GM18519 (cell line): ENCODE measurements around the gene ASIC5.
"Not testable (repeated sequence)": the region's sequence is repeated elsewhere in the genome, so short reads cannot be mapped to it uniquely, and the experiment has no call there.

Experiments used
- ATAC-seq: cut with Tn5 transposase; IDR thresholded peaks from one replicate; pipeline ENCODE4 v1.9.1; 2021; ENCODE audit warnings: mild to moderate bottlenecking, moderate library complexity; ENCODE audit not compliant: unreplicated experiment, low FRiP score

ASIC5 gene, protein sequence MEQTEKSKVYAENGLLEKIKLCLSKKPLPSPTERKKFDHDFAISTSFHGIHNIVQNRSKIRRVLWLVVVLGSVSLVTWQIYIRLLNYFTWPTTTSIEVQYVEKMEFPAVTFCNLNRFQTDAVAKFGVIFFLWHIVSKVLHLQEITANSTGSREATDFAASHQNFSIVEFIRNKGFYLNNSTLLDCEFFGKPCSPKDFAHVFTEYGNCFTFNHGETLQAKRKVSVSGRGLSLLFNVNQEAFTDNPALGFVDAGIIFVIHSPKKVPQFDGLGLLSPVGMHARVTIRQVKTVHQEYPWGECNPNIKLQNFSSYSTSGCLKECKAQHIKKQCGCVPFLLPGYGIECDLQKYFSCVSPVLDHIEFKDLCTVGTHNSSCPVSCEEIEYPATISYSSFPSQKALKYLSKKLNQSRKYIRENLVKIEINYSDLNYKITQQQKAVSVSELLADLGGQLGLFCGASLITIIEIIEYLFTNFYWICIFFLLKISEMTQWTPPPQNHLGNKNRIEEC

DNA sequence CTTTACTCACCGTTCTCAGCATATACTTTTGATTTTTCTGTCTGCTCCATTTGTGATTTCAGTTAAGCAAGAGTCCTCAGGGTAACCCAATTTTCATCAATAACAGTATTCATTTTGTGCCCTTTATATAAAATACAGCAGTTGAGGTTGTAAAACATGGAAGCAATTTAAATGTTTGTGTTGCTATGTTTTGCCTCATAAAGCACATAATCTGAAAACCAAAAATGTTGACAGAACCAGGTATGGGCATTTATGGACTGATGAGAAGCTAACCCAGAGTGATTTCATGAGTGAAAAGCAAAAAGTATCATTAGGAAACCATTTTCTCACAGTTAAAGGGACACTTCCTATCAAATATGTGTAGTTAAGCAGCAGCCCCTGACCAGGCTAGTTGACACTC is at the start of gene ASIC5:
Gene ASIC5, minus strand, starts transcription at position 101 of the 400 bp plus-strand sequence. Its CDS starts 51 bp downstream, at position 50.
- no peak for ATAC-seq

DNA sequence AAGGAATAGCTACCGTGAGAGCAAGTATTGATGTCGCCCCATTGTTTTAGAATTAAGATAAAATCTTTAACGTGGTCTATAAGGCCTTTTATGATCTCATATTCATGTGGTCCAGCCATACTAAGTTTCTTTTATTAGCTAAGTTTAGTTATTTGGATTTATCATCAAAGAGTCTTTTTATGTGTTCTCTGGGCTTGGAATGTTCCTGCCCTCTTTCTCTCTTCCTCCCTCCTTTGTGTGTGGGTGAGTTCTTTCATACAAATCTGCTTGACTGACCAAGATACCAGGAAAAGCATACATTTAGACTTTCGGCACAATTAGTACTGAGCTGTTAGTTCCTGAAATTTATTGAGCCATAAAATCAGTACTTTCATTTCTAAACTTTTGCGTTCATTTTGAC is 48.7 kb upstream of the ASIC5 start:
- no peak for ATAC-seq

DNA sequence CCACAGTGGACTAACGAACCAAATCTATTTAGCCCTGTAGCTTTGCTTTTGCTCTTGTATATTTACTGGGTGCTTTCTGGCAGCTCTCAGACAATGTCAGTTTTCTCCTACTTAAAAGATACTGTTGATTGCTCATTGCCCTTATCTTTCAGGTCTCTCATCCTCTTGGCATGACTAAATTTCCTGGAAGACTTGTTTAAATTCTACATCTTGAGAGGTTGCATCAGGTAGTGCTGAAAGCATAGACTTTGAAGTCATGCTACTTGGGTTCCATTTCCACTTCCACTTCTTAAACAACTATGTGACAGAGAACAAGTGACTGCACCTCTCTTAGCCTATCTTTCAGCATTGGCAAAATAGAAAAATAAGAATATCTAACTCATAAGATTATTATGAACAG is 45.8 kb upstream of the ASIC5 start:
- ATAC-seq, result no peak

DNA sequence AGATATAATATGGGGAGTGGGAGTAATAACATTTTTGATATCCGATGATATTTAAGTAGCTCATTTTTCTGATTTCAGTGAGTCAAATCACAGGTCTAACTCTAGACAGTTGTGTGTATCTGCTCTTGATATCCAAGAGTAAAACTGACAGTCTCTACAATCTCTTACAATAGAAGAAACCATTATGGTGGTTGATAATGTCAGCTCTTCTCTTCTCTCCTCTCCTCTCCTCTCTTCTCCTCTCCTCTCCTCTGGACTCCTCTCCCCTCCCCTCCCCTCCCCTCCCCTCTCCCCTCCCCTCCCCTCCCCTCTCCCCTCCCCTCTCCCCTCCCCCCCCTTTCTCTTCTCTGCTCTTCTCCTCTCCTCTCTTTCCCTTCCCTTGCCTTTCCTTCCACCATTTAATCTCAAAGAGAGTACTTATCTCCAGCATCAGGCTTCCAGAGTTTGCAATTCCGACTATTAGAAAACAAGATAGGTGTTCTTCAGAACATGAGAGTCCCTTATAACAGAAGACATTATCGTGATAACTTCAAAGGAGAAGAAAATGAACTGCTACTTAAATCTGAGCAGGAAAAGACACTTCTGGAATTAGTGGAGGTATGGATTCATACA is 43.6 kb upstream of the ASIC5 start:
- ATAC-seq, result no peak

DNA sequence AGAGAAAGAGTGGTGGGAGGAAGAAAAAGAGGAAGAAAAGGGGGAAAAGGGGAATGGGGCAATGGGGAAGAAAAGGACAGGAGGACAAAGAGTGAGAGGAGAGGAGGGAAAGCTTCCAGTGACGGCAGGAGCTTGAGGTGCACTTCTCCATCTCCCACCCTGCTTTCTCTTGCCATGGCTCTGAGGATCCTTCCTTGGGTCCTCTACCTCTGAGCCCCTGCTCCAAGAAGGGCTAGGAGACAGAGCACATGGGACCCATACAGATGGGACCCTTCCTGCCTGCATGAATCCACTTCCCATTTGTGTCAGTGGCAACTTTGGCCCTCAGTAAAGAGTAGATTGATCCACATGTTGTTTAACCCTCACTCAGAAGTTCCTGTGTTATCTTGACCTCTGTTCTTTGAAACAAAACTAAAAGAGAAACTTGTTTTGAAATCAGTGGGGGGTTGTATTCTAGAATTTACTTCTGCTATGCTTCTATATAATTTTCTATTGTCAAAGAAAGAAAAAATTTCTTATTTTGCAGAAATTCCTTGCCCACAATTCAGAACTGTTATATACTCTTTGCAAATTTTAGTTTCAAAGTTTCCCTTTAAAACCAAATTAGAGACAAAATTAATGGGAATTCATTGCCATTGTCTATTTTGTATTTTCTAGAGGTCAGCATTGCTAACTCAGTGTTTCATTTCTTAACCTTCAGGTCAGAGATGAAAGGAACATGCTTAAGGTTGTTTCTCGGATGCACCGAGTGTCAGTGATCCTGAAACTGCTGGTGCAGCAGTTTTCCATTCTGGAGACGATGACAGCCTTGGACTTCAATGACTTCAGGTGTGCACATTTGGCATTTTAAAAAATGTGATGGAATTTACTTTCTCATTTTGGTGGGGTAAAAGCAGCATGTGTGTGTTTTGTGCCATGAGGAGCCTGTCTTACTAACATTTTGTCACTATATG is 42.4 kb upstream of the ASIC5 start:
- ATAC-seq, result no peak

DNA sequence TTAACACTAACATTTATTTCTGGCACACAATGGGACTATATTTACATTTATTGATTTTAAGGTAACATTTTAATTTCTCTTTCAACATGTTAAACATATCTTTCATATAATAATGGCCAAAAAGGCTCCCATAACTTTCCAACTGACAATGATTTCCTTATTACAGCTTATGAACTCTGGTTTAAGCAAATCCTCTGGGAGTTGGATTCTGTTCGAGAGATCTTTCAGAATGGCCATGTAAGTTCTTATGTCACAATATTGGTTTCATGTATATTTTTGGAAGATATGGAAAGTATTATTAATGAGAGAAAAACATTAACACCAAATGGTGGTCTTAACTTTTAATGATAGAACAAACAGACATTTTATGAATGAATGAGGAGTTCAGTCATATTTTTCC is 41.5 kb upstream of the ASIC5 start:
- ATAC-seq, result no peak

DNA sequence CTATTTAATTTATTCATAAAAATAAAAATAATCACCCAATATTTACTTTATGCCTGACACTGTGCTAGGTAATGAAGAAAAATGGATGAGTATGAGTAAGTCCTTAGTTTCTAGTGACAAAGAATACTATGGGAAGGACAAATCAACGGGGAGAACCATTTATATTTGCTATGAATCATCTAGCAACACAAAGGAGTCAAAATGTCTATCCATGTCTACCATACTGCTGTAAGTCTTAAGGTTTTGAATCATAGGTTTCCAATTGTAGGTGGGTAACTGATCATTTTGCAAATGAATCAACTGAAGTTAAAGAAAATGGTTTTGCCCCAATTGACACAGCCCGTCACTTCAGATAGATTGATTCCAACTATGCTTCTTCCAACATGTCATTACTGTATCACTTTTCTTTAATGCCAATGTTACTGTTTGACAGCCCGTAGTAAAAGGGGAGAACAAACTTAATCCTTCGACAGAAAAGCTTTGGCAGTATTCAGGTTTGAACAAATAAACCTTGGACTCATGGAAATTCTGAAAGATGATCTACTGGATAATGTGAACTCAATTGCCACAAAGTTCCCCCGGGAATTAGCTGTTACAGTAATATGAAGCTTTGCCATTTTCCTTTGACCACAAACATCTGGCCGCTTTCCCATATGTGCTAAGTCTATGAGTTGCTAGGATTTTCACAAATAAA is 40.6 kb upstream of the ASIC5 start:
- ATAC-seq, result no peak

DNA sequence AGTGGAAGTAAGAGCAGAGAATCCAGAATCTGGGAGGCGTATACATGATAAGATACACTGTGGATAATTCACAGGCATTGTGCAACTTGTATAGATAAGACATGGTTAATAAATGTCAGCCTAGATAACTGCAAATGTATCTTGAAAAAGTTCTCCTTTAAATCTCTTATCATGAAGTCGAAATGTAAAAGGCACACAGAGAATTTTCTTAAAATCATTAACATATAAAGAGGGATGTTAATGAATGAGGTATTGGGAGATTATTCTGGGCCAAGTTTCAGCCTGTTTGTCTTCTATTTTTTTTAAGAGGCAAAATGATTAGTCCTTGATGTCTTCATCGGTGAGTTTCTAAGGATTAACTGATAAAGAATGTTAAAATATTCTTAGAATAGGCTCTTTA is 38.3 kb upstream of the ASIC5 start:
- ATAC-seq, result no peak

DNA sequence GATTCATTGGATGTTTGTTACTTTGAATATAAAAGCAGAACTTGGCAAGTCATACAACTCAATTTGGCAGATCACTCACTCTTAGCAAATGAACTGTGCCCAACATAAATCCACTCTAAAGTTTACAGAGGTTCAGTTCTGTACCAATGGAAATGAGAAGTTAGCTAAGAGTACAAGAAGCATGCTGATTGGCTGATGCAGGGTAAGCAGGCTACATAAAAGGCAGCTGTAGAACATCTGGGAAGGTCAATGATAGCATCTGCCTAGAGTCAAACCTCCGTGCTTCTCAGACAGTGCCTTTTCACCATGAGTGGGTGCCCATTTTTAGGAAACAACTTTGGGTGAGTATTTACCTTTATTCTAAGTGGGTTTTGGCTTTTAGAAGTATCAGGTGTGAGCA is 37.4 kb upstream of the ASIC5 start, which contains the start of gene TDO2:
Gene TDO2, plus strand, starts transcription at position 244 of the 400 bp plus-strand sequence. Its CDS starts 63 bp downstream, at position 307.
- ATAC-seq, result no peak

DNA sequence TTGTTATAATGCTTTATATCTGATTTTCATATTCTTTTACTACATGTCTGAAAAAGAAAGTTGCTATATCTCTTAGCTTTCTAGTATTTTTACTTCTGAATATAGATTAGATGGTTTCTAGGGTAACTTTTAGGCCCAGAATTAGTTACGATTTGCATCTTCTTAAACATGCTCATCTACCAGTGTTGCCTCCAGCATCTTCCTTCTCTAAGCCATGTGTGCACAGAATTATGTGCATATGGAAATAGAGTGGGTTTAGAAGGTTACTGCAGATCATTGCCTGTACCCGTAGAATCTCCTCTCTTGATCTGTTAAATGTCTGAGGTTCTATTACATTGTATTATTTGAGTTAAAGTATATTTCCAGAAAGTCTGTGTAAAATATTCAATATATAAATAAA is 34.9 kb upstream of the ASIC5 start:
- ATAC-seq, result no peak

DNA sequence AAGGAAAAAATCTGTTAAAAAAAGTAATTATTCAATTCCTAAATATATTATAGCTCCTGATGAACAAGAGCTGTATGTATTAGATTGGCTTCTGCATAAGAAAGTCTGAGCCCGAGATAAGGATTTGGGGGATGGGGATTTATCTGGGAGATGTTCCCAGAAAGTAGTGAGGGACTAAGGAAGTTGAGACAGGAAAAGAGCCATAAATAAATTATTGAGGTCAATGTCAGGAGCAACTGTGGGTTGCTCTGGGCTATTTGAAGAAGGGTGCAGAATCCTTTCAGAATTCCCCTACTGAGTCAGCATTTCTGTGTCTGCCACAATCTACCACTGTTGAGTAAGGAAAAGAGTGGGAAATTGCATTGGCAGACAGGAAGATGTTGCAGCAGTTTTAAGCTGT is 34.3 kb upstream of the ASIC5 start:
- no peak for ATAC-seq

DNA sequence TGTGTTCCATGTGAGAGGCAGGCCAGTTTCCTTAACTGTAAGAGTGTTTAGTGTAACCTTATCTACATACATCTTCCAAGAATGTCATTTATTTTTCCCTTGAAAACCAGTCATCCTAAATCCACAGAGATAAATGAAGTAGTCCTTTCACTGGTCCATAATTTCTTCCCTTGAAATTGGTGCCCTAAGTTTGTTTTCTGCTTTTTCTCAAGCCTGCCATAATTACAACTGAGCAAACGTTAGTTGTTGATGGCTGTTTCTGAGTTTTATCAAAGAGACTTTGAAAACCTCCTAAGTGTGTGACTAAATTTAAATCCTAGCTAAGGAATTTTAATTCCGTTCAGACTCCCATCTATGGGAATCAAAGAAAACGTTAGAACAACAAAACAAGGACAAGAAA is 33.8 kb upstream of the ASIC5 start:
- no peak for ATAC-seq

DNA sequence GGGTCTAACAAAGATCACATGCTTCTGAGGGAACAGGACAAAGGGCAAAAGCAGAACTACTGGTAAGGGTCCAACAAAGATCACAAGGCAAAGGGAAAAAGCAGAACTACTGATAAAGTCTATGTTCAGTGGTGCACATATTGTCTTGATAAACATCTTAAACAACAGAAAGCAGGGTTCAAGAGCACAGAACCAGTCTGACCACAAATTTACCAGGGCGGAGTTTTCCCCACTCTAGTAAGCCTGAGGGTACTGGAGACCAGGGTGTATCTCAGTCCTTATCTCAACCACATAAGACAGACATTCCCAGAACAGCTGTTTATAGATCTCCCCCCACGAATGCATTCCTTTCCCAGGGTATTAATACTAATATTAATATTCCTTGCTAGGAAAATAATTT is 32.3 kb upstream of the ASIC5 start:
- ATAC-seq, result not testable (repeated sequence)

DNA sequence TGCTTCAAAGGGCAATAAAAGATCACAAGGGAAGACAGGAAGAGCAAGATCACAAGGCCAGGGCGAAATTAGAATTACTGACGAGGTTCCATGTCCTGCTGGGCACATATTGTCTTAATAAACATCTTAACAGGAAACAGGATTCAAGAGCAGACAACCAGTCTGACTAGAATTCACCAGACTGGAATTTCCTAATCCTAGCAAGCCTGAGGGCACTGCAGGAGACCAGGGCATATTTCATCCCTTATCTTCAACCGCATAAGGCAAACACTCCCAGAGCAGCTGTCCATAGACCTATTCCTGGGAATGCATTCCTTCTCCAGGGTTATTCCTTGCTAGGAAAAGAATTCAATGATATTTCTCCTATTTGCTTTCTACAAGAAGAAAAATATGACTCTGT is 25.0 kb upstream of the ASIC5 start:
- ATAC-seq, result no peak

DNA sequence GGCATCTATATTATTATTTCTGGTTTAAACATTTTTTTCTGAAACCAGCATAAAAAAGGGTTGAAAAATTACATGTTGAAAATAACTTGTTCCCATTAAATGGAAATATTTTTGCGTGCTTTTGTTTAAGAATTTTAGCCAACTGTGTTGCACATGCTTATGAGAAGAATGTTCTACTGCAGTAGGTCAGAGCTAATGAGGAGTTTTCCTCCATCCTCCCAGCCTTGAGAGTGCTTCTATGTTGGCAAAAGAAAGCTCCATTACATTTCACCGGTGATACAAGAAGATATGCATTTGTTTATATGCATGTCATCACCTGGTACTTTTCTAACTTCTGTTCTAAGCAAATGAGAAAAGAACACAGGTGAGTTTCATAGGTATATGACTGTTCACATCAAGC is 23.9 kb upstream of the ASIC5 start:
- no peak for ATAC-seq

DNA sequence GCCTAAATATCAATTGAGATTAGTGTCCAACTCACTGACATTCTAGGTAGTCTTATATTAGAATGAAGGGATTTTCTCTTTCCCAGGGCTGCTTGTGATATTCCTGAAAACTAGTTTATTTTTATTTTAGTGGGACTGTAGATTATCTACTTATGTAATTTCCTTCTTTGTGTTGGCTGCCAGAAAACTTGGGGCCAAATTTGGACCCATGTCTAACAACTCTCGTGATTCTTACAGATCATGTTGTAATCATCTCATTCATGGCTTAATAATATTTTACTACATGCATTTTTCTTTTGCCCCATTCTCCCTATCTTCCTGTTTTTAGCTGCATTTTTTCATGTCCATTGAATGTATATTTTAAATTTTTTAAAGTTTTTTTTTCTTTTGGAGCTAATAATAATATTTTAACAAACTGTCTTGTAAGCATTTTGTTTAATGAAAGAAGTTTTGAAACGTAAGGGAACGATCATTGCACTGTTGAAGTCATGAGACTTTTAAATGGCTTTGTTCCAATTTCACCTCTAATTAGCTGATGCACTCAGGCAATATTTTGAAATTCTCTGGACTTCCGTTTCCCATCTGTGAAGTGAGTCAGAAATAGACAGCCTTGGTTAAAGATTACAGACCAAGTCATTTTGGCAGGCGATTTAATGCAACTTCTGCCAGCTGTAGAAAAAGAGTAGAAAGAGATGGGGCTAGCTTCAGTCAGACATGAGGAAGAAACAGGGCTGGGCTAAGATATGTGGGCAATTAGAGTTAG is 23.1 kb upstream of the ASIC5 start:
- no peak for ATAC-seq

DNA sequence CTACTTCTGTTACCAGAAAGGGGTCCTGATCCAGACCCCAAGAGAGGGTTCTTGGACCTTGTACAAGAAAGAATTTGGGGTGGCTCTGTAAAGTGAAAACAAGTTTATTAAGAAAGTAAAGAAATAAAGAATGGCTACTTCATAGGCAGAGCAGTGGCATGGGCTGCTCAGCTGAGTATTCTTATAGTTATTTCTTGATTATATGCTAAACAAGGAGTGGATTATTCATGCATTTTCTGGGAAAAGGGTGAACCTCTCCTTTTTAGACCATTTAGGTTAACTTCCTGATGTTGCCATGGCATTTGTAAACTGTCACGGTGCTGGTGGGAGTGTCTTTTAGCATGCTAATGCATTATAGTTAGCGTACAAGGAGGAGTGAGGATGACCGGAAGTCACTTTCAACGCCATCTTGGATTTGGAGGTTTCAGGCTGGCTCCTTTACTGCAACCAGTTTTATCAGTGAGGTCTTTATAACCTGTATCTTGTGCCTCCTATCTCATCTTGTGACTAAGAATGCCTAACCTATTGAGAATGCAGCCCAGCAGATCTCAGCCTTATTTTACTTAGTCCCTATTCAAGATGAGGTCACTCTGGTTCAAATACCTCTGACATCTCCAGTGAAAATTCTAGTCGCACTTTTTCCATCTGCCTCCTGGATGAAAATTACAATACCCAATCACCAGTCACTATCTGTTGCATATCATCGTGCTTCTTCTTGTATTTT is 21.9 kb upstream of the ASIC5 start:
- ATAC-seq, result no peak

DNA sequence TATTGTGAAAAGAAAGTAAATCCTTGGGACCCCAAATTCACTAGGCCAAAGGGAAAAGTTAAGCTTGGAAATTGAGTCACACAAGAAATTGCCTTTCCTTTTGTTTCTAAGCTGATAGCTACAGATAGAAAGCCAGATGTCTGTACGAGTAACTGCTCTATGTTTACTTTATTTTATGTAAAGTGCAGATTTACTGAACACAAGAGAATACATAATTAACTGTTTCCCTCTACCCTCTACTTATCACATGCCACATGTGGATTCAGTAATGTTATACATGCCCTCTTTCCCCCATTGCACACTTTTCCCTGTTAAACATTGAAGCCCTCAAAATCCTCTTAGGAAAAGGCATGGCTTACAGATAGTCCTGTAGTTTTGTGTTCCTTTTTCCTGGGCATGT is 21.0 kb upstream of the ASIC5 start:
- no peak for ATAC-seq

DNA sequence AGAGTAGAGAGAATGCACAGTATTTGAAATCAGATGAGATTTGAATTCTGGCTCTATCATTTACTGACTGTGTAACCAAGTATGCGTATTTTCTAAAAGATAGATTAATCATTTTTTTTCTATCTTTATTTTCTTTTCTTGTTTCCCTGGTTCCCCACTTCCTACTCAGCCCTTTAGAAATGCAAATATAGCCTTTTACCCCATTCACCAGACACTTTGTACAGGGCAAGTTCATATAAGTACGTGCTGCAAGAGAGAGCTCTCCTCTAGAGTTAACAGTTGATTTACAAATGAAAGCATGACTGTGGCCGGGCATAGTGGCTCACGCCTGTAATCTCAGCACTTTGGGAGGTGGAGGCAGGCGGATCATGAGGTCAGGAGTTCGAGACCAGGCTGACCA is 19.6 kb upstream of the ASIC5 start:
- no peak for ATAC-seq
